Glomerular endothelial cell (primary cell): ENCODE results near the gene TLCD3A. TPM values are rescaled to one million over a fixed set of nuclear protein-coding genes. Genes with fewer than 3 reads are reported as not detected.

Source experiments
- DNase-seq: peaks from one replicate; pipeline ENCODE4 v3.0.0-alpha.2; 2011; ENCODE audit warnings: low read depth, low spot score; ENCODE audit errors: extremely low read depth
- total RNA-seq: library from RNA; depleted of rRNA; stranded (reverse); fragments of >200 nt; gene quantifications from 2 replicates; pipeline ENCODE4 v1.2.3, GENCODE V29; 2015

The TLCD3A gene
- total RNA-seq, 1 donor from 2014 or later: 28.7 TPM

- DNase-seq: no peak
These were observed 26.5 kb upstream of the TLCD3A start for GRCh38 chr17:705863-706262.

GRCh38 chr17:708132-708531 is 24.3 kb upstream of the TLCD3A start:
- no peak for DNase-seq

DNA sequence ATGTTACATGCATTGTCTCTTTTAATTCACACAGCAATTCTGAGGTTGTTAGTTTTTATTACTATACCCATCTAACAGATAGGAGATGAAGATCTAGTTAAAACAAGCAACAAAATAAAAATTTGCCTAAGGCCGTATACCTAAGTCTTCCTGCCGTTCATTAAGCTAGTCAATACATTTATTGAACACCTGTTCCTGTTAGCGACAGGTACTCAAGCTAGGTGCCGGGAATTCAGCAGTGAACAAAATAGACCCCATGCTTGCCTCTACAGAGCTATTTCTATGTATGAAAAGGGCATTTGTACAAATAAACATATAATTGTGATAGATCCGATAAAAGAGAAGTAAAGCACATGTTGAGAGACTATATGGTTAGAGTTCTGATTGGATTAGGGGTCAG is 14.3 kb upstream of the TLCD3A start:
- DNase-seq: no peak

GRCh38 chr17:720706-721539 is 11.5 kb upstream of the TLCD3A start:
- no peak for DNase-seq

DNA sequence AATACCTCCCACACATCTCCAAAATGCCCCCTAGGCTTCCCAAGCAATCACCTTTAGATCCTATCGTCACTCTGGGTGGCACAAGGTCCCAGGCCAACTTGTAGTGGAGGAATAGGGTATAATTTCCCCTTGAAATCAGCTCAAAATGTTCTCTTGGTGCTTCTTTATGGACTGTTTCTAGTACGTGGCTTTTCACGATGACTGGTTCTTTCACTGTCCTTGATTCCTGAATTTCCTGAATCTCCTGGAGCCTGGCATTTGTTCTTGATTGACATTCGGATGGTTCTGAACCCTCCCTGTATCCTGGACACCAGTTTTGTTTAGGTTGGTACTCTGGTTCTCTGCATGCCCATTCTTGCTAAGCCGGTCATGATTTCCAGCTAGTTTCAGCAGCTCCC is 10.9 kb upstream of the TLCD3A start:
- DNase-seq: no peak

DNA sequence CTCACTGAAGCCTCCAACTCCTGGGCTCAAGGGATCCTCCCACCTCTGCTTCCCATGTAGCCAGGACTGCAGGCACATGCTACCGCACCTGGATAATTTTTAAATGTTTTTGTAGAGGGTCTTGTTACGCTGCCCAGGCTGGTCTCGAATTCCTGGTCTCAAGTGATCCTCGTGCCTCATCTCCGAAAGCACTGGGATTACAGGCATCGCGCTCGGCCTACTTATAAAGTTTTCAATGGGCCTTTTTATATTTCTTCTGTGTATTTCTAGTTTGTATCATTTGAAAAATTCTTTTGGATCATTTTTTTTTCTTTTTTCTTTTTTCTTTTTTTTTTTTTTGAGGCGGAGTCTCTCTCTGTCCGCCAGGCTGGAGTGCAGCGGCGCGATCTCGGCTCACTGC is 7.3 kb upstream of the TLCD3A start:
- DNase-seq: no peak

- no peak for DNase-seq
These were observed 6.7 kb upstream of the TLCD3A start for GRCh38 chr17:725746-726145.

DNA sequence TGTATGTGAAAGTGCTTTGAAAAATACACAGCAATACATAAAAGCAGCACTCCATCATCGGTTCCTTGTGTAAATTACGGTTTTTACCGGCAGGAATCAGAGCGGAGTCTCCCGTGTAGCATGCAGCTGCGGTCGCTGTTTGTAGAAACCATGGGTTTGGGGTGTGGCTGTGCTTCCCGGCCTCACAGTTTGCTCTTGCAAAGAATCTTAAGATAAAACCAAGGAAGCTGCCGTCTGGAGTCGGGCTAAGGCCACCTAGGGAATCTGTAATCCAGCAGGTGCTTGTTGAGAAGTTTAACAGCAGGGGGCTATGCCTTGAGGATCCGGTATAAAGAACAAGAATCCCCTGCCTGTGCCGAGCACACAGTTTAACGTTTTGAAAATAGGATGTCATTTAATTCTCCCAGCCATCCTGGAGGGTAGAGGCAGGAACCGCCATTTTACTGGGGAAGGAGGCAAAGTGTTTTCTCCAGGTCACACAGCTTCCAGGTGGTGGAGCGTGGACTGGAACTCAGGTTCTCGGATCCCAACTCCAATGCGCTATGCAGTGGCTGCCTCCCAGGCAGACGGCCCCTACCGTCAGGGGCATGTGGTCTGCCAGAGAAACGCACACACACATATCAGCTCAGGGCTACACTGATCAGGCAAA is 6.0 kb upstream of the TLCD3A start:
- no peak for DNase-seq

DNA sequence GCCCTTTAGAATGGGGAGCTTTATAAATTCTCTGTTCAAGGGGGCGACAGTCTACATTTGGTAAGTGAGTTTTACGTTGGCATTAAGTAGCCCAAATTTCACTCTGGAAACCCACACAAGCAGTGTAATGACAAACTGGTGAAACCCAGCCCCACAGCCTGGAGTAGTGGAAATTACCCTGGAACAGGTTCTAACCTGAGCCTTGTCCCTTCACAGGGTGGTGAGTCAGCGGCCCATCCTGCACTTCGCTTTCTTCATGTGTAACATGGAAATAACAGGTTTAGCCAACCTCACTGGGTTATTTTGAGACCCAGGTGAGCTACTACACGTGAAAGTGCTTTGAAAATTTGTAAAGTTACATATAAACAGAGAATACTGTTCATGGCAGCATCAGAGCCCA is 3.5 kb upstream of the TLCD3A start:
- no peak for DNase-seq

DNA sequence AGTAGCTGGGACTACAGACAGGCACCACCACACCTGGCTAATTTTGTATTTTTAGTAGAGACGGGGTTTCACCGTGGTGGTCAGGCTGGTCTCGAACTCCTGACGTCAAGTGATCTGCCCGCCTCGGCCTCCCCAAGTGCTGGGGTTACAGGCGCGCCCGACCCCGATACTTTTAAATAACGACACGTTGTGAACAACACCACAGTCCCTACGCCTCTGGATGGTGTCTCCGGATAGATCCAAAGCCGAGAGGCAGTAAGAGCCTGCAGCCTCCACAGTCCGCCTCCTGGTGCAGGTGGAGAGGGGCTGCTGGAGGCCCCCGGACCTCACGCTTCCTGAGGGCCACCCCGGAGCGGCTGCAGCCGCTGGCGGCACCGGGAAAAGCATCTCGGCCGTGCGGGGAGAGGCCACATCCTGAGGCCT is 741 bp upstream of the TLCD3A start:
- DNase-seq: no peak

DNA sequence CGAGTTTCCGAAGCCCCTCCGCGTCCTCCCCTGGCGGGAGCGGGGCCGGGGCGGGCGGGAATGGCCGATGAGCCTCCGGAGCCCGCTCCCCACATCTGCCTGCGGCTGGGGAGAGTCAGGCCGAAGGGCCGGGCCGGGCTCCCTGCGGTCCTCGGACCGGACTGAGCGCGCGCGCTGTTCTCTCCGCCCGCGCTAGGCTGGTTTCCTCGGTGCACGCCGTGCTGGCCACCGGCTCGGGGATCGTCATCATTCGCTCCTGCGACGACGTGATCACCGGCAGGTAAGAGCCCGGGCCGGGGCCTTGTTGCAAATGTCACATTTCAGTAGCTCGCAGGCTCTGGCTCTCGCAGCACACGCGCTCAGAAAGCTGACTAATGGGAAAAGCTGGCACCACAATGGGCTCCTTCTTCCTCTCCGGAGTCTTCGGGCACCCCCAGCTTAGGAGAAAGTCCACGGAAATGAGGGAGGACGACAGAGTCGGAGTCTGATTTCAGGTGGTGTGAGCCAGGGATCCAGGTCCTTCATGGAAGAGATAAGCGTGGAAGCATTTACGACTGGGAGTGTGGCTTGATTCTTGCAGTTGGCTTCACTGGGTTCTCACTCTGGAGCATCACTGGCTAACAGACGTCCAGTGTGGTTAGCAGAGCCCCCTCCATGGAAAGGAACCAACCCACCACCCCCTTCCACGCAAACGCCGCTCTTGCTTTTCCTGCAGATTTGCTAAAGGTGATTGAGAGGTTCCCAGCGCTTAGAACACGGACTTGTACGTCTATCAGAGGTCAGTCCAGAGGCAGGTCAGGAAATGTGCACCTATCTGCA is 715 bp downstream of the TLCD3A start:
- DNase-seq: no peak

GRCh38 chr17:733743-734142 is 1.3 kb downstream of the TLCD3A start:
- no peak for DNase-seq

DNA sequence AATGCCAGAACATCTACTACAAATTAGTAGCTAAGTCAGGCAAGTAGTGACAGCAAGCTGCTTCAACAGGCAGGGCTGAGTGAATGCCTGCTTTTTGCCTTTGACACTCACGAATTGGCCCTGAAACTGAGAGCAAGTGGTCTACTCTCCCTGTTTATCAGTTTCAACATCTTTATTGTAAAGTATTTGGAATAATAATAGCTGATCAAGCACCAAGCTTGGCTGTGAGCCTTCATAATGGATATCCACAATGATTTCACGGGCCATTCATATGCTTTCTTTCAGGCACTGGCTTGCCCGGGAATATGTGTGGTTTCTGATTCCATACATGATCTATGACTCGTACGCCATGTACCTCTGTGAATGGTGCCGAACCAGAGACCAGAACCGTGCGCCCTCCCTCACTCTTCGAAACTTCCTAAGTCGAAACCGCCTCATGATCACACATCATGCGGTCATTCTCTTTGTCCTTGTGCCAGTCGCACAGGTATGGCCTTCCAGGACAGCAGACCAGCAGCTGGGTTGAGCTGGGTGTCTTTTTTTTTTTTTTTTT is 5.2 kb downstream of the TLCD3A start:
- DNase-seq: no peak

DNA sequence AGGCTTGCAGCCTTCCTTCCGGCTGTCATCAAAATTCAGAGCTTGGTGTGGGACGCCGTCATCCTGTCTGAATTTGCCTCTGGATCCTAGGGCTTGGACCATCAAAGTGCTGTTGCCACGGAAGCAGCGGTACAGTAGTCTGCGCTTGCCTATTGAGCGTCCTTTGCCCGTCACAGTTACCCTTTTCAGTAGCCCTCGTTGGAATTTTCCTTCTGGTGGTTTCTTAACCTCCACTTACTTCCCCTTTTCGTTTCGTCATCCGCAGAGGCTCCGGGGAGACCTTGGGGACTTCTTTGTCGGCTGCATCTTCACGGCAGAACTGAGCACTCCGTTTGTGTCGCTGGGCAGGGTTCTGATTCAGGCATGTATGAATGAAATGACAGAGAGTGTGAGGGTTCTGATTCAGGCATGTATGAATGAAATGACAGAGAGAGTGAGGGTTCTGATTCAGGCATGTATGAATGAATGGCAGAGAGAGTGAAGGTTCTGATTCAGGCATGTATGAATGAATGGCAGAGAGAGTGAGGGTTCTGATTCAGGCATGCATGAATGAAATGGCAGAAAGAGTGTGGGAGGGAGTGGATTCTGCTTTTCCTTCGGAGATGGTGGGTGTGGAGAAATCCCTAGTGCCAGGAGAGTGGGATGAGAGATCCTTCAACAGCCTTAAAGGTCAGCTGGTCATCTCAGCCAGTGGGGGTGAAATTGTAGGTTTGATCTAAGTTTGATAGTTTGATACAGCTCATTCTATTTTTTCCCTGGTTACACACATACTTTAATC is 8.0 kb downstream of the TLCD3A start:
- no peak for DNase-seq

GRCh38 chr17:742147-742793 is 9.9 kb downstream of the TLCD3A start:
- no peak for DNase-seq

DNA sequence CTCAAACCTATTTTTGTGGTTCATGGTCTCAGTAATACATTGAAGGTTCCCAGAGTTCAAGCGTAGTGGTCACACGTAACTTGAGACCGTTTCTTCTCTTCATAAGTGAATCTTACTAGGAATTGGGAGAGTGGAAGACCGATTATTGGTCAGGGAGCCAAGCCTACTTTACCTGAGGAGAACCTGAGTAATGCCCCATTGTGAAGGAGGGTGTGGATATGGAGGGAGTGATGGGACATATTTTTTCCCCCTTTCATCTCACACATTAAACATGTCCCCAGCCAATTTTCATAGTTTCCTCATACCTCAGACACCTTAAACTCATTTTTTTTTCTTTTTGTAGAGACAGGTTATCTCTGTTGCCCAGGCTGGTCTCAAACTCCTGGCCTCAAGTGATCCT is 10.7 kb downstream of the TLCD3A start:
- DNase-seq: no peak

DNA sequence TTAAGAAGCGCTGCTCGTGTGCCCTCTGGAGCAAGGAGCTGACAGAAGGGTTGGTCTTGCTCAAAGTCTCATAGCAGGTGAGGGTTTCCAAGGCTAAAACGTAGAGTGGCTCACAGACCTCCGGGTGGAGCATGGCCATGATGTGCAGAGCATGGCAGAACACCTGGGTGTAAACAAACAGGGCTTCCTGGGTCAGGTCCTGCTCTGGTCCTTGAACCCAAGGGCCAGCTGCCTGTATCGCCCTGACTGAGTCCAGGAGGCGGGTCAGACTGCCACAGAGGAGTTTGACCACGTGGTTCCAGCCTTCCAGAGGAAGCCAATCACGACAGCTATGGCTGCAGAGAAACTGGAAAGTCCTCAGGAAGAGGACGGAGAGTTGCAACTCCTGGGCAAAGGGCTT is 12.5 kb downstream of the TLCD3A start:
- DNase-seq: no peak

DNA sequence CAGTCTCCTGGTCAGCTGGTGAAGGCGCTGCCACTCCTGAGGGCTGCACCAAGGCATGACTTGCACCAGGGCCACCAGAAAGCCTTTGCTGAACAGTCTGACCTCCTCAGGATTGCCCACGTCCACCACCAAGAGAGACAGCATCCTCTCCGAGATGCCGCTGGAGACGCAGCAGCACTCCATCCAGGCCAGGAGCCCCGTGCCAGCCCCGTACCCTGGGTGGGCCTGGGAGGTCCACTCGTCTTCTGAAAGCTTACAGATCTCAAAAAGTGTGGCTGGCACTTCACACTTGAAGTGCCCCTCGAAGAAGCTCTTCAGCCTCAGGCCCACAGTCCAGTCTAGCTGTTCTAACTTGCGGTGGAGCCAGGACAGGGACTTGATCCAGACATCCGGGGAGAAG is 13.0 kb downstream of the TLCD3A start:
- no peak for DNase-seq

DNA sequence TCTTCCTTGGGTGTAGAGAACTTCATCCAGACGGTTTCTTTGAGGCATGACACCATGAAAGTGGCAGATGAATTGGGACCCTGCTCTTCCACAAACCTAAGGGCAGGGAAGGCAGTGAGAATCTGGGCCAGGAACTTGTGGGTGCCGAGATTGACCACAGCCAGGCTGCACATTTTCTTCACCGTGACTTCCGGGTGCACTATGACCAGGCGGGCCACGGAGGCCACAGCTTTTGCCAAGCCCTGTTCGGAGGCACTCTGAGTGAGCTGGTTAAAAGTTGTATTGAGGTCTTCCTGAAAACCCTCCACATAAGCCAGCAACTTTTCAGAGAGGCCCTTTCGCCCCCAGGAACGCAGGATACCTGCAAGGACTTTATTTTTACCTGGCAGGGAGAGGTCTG is 13.8 kb downstream of the TLCD3A start:
- DNase-seq: no peak
